ENCODE measurements around the gene NPLOC4. TPM values are rescaled to one million over a fixed set of nuclear protein-coding genes. Genes with fewer than 3 reads are reported as not detected.

The NPLOC4 gene
- total RNA-seq, 1 experiment from 2014 or later: 83.9 TPM

DNA sequence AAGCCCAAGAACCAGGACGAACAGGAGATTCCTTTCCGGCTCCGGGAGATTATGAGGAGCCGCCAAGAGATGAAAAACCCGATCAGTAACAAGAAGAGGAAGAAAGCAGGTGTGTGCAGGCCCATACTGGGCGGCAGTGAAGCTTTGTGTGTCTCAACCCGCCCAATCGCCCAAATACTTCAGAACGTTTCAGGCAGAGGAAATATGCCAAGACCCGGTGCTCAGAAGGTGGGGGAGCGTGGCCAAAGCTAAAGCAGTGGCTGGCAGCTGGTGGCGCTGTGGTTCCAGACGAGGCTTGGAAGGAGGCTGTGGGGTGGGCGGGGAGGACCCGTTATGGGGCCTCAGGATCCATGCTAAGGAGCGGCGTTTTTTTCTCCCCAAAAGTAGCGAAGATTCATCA, 30.8 kb upstream of the NPLOC4 start:
- Mint-ChIP-seq H3K27ac (ENCODE audit: low read depth, unreplicated experiment) (peak overlapping the region; percentile 79), H3K27me3 (ENCODE audit: insufficient read depth, unreplicated experiment) (no peaks in the 10 kb centered on the region), H3K9me3 (ENCODE audit: unreplicated experiment) (no peaks in the 10 kb centered on the region), H3K4me3 (ENCODE audit: unreplicated experiment) (peak overlapping the region; percentile 85), H3K4me1 (ENCODE audit: insufficient read depth, unreplicated experiment) (peaks cover 15% of the 10 kb centered on the region), H3K36me3 (ENCODE audit: insufficient read depth, unreplicated experiment) (peaks cover 54% of the 10 kb centered on the region)
- TF ChIP-seq, protein P1, sequence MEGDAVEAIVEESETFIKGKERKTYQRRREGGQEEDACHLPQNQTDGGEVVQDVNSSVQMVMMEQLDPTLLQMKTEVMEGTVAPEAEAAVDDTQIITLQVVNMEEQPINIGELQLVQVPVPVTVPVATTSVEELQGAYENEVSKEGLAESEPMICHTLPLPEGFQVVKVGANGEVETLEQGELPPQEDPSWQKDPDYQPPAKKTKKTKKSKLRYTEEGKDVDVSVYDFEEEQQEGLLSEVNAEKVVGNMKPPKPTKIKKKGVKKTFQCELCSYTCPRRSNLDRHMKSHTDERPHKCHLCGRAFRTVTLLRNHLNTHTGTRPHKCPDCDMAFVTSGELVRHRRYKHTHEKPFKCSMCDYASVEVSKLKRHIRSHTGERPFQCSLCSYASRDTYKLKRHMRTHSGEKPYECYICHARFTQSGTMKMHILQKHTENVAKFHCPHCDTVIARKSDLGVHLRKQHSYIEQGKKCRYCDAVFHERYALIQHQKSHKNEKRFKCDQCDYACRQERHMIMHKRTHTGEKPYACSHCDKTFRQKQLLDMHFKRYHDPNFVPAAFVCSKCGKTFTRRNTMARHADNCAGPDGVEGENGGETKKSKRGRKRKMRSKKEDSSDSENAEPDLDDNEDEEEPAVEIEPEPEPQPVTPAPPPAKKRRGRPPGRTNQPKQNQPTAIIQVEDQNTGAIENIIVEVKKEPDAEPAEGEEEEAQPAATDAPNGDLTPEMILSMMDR (IDR thresholded peaks at IDR 0.05; ENCODE audit: unreplicated experiment): no peak
- BruUV-seq (replicated peaks): no TSS peak
- peak; percentile 17 for DNase-seq (ENCODE audit: unreplicated experiment)
- intact Hi-C loops (cut with micrococcal nuclease): loop anchor here (2.0 kb wide), 3 partner anchors 15 to 31 kb away; partner anchors contain the start of genes ARL16, NPLOC4 and TSPAN10
- ChIA-PET POLR2A (interaction anchor here (0.6 to 8.0 kb wide), 5 partner anchors 10 to 750 kb away, joined by 3 to 101 read pairs (median 4); partner anchors contain the start of genes ARL16 and HGS), CTCF (interaction anchor here (0.6 to 1.3 kb wide), 4 partner anchors 13 to 57 kb away, joined by 3 to 5 read pairs (median 4); no protein-coding TSS in a partner anchor)

DNA sequence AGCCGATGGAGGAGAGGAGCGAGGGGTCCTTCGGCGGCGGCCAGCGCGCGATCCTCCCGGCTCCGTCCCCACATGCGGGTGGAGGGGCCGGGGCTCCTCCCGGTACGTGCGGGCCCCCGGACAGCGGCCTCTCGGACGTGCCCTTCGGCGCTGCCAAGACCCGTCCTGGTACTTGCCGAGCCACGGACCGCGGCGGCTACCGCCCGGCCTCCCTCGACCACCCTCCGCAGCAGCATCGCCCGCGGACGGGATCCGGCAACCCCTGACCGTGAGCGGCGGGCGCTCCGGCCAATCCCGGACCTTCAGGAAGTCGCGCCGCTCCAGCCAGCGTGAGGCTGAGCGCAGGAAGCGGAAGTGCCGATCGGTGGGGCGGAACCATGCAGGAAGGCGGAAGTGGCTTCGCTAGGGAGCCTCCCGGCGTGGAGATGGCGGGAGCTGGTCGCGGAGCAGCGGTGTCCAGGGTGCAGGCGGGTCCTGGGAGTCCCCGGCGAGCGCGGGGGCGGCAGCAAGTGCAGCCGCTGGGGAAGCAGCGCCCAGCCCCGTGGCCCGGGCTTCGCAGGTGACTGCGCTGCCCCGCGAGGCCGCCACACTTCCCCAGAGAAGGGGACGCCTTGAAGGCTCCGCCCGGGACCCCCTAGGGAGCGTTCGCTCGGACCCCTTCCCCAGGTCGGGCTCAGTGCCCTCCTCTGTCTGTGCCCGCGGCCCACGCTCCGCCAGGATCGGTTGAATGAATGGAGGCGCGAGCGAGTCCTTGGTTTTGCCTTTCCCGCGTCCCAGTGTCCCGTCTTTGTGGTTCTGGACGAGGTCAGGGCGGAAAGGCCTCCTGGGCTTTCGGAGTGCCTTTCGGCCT, 29.7 kb upstream of the NPLOC4 start, which contains the start of the genes CCDC137 and OXLD1:
CCDC137 (plus strand) TSS at position 396 of the 850 bp plus-strand sequence; CDS start at position 426, 30 bp downstream.
OXLD1 (minus strand) TSS at position 264 of the 850 bp plus-strand sequence; CDS start at position 236, 28 bp downstream.
- Mint-ChIP-seq H3K27ac (ENCODE audit: low read depth, unreplicated experiment) (peak within 1 kb of the TSS; percentile 79), H3K27me3 (ENCODE audit: insufficient read depth, unreplicated experiment) (no peaks in the 10 kb centered on the region), H3K36me3 (ENCODE audit: insufficient read depth, unreplicated experiment) (peaks cover 43% of the 10 kb centered on the region), H3K4me3 (ENCODE audit: unreplicated experiment) (peak within 1 kb of the TSS; percentile 85), H3K9me3 (ENCODE audit: unreplicated experiment) (no peaks in the 10 kb centered on the region), H3K4me1 (ENCODE audit: insufficient read depth, unreplicated experiment) (peaks cover 15% of the 10 kb centered on the region)
- POLR2A ChIA-PET: interaction anchor here (0.6 to 8.0 kb wide), 20 partner anchors 10 to 1276 kb away, joined by 3 to 101 read pairs (median 4); partner anchors contain the start of genes ARL16, HGS, MCRIP1 and MRPL12
- peak; percentile 92 for DNase-seq (ENCODE audit: unreplicated experiment)
- CTCF ChIA-PET: no interaction called here
- TF ChIP-seq, protein P1 (IDR thresholded peaks at IDR 0.05; ENCODE audit: unreplicated experiment): no peak
- intact Hi-C loops (cut with micrococcal nuclease): loop anchor here (2.0 kb wide), 3 partner anchors 16 to 30 kb away; partner anchors contain the start of genes ARL16, NPLOC4 and TSPAN10
- no TSS peak for BruUV-seq (replicated peaks)

DNA sequence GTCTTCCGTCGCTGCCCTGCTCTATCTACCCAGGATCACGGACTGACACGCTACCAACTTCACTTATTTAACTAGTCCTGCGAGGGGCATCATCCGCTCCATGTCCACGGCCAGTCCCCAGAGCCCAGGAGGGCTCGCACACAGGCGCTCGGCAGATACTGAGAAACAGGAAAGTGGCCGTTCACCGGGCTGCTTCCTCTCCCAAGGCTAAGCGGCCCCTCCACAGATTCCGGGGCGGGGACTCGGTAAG, 29.1 kb upstream of the NPLOC4 start:
- TF ChIP-seq, protein P1 (IDR thresholded peaks at IDR 0.05; ENCODE audit: unreplicated experiment): no peak
- BruUV-seq (replicated peaks): TSS peak; percentile 65
- intact Hi-C loops (cut with micrococcal nuclease): loop anchor here (2.0 kb wide), 3 partner anchors 15 to 29 kb away; partner anchors contain the start of genes ARL16, NPLOC4 and TSPAN10

More for the DNA sequence above, 29.1 kb upstream of the NPLOC4 start:
- no peak for DNase-seq (ENCODE audit: unreplicated experiment)
- ChIA-PET CTCF (no interaction called here), POLR2A (interaction anchor here (0.7 to 8.0 kb wide), 13 partner anchors 10 to 114 kb away, joined by 3 to 101 read pairs (median 6); partner anchors contain the start of genes ARL16, FAAP100, HGS and MRPL12)
- Mint-ChIP-seq H3K27ac (ENCODE audit: low read depth, unreplicated experiment) (peak overlapping the region; percentile 79), H3K4me1 (ENCODE audit: insufficient read depth, unreplicated experiment) (peaks cover 15% of the 10 kb centered on the region), H3K9me3 (ENCODE audit: unreplicated experiment) (no peaks in the 10 kb centered on the region), H3K27me3 (ENCODE audit: insufficient read depth, unreplicated experiment) (no peaks in the 10 kb centered on the region), H3K36me3 (ENCODE audit: insufficient read depth, unreplicated experiment) (peaks cover 41% of the 10 kb centered on the region), H3K4me3 (ENCODE audit: unreplicated experiment) (peak overlapping the region; percentile 85)
